Islet precursor cell (in vitro differentiated cells): ENCODE data around the gene PCDHGB2.
"Not testable (repeated sequence)": the region's sequence is repeated elsewhere in the genome, so short reads cannot be mapped to it uniquely, and the experiment has no call there.

ENCODE experiments used
- DNase-seq: peaks from one replicate; pipeline ENCODE4 v3.0.0-alpha.2; 2018

The PCDHGB2 gene

GRCh38 chr5:141351591-141351990 is 8.2 kb upstream of the PCDHGB2 start:
- no peak for DNase-seq

- DNase-seq, result no peak
Measured at GRCh38 chr5:141354900-141355469, 4.8 kb upstream of the PCDHGB2 start, which contains the start of gene PCDHGA4. Gene PCDHGA4, plus strand, starts transcription at chr5:141355021. Its CDS starts 87 bp downstream, at chr5:141355108.

GRCh38 chr5:141355641-141356040 is 4.2 kb upstream of the PCDHGB2 start:
- DNase-seq, result no peak

- no peak for DNase-seq
Measured at GRCh38 chr5:141356133-141356532, 3.7 kb upstream of the PCDHGB2 start.

- DNase-seq, result no peak
Measured at GRCh38 chr5:141356950-141357349, 2.8 kb upstream of the PCDHGB2 start.

GRCh38 chr5:141360685-141361084 is 891 bp downstream of the PCDHGB2 start:
- no peak for DNase-seq

DNA sequence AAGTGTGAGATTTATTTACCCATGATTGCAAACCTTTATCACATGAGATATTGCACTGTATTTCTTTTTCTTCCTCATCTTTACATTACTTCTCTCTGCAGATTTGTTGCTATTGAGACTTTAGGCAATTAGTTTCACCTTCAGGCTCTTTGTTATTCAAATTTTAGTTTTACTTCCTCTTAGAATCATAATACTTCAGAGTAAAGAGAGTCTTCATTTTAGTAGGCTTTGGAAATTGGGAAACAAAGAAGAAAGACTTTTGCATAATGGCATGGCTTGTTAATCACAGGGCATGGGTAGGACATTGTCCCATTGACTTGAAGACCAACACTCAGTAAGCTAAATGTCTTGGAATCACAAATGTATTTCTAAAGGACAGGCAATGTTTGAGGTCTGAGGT is 2.9 kb downstream of the PCDHGB2 start:
- DNase-seq, result no peak

DNA sequence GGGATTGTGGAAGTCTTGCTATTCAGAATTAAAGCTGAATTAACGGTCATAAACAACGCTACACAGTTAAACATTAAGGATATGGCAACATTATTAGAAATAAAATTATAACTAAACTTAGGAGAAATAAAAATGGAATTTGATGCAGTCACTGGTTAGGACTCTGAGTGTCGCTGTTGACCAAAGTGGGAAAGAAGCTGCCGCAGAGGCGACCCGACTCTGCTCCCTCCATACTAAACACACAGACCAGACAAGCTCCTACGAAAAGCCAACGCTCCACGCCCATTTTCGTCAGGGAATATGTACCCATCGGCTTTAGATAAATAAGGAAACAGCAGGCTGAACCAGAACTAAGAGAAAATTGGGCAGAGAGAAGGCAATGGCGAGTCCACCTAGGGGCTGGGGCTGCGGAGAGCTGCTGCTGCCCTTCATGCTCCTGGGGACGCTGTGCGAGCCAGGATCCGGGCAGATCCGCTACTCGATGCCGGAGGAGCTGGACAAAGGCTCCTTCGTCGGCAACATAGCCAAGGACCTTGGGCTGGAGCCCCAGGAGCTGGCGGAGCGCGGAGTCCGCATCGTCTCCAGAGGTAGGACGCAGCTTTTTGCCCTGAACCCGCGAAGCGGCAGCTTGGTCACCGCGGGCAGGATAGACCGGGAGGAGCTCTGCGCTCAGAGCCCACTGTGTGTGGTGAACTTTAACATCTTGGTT is 4.3 kb downstream of the PCDHGB2 start, which contains the start of gene PCDHGA5:
PCDHGA5 (plus strand) TSS at position 211 of the 709 bp plus-strand sequence; CDS start at position 380, 169 bp downstream.
- DNase-seq, result no peak

DNA sequence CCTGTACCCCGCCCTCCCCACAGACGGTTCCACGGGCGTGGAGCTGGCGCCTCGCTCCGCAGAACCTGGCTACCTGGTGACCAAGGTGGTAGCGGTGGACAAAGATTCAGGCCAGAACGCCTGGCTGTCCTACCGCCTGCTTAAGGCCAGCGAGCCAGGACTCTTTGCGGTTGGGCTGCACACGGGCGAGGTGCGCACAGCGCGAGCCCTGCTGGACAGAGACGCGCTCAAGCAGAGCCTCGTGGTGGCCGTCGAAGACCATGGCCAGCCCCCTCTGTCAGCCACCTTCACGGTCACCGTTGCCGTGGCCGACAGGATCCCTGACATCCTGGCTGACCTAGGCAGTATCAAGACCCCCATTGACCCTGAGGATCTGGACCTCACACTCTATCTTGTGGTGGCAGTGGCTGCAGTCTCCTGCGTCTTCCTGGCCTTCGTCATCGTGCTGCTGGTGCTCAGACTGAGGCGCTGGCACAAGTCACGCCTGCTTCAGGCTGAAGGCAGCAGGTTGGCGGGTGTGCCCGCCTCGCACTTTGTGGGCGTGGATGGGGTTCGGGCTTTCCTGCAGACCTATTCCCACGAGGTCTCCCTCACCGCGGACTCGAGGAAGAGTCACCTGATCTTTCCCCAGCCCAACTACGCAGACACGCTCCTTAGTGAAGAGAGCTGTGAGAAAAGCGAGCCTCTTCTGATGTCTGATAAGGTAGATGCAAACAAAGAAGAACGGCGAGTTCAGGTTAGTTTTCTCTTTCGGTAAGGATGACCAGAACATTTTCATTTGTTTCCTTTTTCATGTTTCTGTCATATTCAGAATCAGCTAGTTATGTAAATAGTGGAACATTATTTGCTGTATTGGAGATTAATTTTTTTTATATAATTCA is 6.5 kb downstream of the PCDHGB2 start:
- no peak for DNase-seq

DNA sequence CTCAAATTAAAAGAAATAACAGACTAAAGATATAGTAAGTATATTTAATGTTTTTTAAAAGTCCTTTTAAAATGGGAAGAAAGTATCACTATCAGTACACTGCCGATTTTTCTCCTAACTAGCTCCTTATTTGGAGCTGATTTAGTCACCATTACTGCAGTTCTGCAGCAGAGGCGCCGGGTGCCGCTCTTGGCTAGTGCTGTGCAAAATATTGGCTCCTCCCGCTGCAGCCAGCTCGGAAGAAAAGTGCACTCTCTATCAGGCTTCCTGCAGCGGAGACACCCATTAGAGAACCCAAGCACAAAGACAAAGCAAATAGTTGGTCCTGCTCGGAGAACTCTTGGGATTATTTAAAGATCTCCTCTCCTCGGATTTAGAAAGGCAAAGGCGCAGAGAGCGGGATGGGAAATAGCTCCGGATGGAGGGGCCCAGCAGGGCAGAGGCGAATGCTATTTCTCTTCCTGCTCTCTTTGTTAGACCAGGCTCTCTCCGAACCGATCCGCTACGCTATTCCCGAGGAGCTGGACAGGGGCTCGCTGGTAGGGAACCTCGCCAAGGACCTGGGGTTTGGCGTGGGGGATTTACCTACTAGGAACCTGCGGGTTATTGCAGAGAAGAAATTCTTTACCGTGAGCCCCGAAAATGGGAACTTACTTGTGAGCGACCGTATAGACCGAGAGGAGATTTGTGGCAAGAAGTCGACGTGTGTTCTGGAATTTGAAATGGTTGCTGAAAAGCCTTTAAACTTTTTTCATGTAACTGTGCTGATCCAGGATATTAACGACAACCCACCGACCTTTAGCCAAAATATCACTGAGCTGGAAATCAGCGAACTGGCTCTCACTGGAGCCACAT is 10.4 kb downstream of the PCDHGB2 start, which contains the start of gene PCDHGB3:
PCDHGB3 (plus strand) TSS at position 249 of the 855 bp plus-strand sequence; CDS start at position 402, 153 bp downstream.
- no peak for DNase-seq

DNA sequence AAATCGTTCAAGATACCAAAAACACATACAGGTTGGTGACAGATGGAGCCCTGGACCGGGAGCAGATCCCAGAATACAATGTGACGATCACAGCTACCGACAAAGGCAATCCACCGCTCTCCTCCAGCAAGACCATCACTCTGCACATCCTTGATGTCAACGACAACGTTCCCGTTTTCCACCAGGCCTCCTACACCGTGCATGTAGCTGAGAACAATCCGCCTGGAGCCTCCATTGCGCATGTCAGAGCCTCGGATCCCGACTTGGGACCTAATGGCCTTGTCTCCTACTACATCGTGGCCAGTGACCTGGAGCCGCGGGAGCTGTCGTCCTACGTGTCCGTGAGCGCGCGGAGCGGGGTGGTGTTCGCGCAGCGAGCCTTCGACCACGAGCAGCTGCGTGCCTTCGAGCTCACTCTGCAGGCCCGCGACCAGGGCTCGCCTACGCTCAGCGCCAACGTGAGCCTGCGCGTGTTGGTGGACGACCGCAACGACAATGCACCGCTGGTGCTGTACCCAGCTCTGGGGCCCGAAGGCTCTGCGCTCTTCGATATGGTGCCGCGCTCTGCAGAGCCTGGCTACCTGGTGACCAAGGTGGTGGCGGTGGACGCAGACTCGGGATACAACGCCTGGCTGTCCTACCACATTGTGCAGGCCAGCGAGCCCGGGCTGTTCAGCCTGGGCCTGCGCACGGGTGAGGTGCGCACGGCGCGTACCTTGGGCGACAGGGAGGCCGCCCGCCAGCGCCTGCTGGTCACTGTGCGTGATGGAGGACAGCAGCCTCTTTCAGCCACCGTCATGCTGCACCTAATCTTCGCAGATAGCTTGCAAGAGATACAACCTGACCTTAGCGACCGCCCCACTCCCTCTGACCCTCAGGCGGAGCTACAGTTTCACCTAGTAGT is 12.0 kb downstream of the PCDHGB2 start:
- no peak for DNase-seq

- no peak for DNase-seq
Measured at GRCh38 chr5:141373673-141374317, 14.0 kb downstream of the PCDHGB2 start, which contains the start of gene PCDHGA6. Gene PCDHGA6, plus strand, starts transcription at chr5:141373891. Its CDS starts 193 bp downstream, at chr5:141374084.

DNA sequence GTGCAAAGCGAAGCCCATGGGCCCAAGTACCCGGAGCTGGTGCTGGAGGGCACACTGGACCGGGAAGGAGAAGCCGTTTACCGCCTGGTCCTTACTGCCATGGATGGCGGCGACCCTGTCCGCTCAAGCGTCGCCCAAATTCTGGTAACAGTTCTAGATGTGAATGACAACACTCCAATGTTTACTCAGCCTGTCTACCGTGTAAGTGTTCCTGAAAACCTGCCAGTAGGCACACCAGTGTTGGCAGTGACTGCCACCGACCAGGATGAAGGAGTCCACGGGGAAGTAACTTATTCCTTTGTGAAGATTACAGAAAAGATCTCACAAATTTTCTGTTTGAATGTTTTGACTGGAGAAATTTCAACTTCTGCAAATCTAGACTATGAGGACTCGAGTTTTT is 14.8 kb downstream of the PCDHGB2 start:
- DNase-seq, result no peak

GRCh38 chr5:141375444-141376155 is 15.8 kb downstream of the PCDHGB2 start:
- DNase-seq, result not testable (repeated sequence)

DNA sequence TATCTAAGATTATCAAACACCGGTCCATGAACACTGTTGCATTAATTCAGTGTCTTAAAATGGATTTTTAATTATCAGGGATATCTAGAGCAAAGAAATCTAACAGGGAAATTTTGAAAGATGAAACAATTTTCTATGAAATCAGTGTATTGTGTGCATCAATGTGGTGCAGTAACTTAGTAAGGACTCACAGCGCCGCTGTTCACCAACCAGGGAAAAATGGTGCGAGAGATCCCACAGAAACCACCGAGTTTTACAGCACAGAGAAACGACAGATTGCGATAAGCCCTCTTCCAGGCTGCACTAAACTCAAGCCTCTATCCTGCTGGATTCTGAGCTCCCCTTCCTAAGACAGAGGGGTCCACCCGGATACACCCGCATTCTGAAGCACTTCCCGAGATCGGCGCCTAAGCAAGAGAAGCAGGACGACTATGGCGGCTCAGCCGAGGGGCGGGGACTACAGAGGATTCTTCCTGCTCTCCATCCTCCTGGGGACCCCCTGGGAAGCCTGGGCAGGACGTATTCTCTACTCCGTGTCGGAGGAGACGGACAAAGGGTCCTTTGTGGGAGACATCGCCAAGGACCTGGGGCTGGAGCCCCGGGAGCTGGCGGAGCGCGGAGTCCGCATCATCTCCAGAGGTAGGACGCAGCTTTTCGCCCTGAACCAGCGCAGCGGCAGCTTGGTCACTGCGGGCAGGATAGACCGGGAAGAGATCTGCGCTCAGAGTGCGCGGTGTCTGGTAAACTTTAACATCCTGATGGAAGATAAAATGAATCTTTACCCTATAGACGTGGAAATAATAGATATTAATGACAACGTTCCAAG is 22.9 kb downstream of the PCDHGB2 start, which contains the start of gene PCDHGA7:
PCDHGA7 (plus strand) TSS at position 274 of the 826 bp plus-strand sequence; CDS start at position 432, 158 bp downstream.
- no peak for DNase-seq

GRCh38 chr5:141383345-141383744 is 23.6 kb downstream of the PCDHGB2 start:
- DNase-seq, result no peak

DNA sequence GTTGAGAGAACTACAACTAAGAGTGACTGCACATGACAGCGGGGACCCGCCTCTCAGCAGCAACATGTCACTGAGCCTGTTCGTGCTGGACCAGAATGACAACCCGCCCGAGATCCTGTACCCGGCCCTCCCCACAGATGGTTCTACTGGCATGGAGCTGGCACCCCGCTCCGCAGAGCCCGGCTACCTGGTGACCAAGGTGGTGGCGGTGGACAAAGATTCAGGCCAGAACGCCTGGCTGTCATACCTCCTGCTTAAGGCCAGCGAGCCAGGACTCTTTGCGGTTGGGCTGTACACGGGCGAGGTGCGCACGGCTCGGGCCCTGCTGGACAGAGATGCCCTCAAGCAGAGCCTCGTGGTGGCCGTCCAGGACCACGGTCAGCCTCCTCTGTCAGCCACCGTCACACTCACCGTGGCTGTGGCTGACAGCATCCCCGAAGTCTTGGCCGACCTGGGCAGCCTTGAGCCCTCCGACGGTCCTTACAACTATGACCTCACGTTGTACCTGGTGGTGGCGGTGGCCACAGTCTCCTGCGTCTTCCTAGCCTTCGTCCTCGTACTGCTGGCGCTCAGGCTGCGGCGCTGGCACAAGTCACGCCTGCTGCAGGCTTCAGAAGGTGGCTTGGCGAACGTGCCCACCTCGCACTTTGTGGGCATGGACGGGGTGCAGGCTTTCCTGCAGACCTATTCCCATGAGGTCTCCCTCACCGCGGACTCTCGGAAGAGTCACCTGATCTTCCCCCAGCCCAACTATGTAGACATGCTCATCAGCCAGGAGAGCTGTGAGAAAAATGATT is 24.9 kb downstream of the PCDHGB2 start:
- no peak for DNase-seq
